GM19438 (cell line): Measurements from ENCODE around the gene SUSD4.

ENCODE experiments used
- ATAC-seq: cut with Tn5 transposase; IDR thresholded peaks from one replicate; pipeline ENCODE4 v1.9.1; 2021; ENCODE audit warnings: low read depth; ENCODE audit not compliant: unreplicated experiment

The SUSD4 gene

GRCh38 chr1:223234170-223234514 is 129.8 kb downstream of the SUSD4 start:
- no peak for ATAC-seq

DNA sequence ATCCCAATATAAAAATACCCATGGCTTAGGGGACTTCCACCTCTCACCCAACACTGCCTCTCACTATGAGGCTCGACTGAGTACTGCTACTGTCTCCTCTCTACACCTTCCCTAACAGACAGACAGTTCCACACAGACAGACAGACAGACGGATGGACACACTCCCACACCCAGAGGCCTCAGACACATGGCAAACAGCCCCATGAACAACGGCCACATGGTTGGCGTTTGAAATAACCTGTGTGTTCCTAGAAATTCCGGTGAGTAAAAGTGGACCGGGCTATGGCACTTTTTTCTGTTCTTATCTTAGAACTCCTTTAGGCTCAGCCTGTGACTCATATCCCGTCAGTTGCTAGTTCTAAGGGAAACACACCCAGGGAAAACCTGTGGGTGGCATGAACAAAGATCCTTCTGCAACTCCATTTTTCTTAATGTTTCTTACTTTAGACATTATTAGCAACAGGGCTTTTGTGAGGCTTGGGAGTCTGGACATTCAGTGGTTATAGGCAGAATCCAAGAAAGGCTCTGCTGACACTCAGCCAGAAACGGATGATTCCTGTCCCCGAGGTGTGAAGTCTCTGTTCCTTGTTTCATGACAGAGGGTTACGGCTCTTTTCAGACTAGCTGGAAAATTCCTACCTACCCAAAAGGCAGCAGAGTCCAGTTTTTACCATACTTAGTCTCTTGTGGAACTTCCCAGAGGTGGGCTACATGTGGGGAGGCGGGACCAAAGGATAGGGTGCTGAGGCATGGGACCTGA is 130.4 kb downstream of the SUSD4 start:
- ATAC-seq, result no peak

GRCh38 chr1:223233019-223233409 is 131.0 kb downstream of the SUSD4 start:
- no peak for ATAC-seq

DNA sequence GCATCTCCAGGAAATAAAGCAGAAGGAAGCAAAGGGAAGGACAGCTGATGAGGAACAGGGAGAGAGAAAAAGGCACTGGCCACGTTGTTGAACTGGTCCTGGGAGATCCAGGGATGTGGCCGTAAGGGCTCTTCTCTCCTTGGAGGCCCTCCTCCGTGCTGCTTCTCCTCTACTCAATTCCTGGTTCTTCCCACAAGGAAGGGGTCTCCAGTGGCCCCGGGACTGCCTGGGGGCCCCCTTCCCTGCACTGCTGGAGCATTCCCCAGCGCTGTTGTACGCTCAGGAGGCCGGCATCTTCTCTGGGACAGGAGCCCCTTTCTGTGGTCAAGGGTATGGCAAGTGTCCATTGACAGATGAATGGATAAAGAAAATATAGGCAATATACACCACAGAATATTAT is 132.4 kb downstream of the SUSD4 start:
- ATAC-seq, result no peak

GRCh38 chr1:223231011-223231572 is 132.9 kb downstream of the SUSD4 start:
- ATAC-seq, result no peak

GRCh38 chr1:223230161-223230881 is 133.7 kb downstream of the SUSD4 start:
- ATAC-seq, result no peak

GRCh38 chr1:223229756-223230155 is 134.2 kb downstream of the SUSD4 start:
- ATAC-seq, result no peak

- ATAC-seq, result no peak
Observed at GRCh38 chr1:223228931-223229528, 134.9 kb downstream of the SUSD4 start.

DNA sequence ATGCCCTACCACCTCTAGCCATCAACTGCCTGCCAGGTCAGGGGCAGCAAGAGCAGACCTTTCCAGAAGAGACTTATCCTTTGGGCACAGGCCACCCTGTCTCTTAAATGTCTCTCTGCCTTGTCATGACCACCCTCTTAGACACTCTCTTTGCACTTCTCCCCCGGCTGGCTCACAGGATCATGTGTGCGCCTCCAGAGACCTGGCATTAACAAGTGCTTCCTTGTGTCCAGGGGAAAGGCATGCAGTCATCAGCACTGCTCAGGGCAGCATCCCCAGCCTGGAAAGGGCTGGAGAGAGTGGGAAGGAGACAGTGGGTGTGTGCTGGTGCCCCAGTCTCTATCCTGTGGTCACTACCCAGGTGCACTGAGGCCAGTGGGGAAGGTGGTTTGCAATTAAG is 135.8 kb downstream of the SUSD4 start:
- no peak for ATAC-seq

DNA sequence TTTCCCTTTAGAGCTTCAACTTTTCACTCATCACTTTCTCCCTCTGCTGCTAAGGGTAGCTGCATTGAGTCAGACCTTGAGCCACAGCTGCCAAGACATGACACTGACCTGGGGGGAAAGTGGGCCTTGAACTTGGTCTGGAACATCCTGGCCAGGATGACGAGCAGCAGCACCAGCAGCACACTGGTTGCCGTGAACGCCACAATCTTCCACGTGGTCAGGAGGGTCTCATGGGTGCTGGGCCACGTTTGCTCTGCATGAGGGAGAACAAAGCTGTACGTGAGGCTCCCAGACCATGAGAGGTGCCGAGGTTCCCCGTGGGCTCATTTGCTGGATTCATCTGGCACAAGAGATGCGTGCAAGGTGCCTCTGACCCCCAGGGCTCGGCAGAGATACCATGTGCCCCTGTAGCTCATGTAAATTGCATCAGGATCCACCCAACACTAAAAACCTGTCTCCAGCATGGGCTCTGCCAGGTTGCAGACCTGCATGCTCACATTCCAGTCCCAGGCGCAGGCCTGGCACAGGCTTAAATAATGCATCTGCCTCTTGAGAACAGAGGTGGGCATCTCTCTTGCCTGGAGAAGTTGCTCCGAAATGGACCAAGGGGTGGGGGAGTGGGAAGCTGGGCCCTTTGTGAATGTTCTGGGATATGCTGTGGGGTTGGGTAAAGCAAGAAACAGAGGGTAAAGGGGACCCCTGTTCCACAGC is 136.3 kb downstream of the SUSD4 start:
- ATAC-seq, result no peak

DNA sequence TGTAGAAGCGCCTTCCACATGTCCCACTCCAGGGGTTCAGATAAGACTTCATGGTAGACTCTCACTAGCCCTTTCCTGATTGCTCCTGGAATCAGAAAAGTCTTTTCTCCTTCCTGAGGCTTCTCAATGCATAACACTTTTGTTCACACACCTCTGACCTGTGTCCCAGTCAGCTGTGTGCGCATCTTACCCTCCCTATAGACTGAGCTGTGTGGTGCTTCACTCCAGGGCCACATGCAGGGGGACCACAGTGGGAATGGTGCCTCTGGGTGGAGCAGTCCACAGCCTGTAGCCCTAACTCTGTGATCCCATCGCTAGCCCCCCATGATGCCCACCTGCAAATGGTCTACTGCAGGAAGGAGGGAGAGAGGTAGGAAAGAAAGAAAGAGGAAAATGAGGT is 136.9 kb downstream of the SUSD4 start:
- ATAC-seq, result no peak

DNA sequence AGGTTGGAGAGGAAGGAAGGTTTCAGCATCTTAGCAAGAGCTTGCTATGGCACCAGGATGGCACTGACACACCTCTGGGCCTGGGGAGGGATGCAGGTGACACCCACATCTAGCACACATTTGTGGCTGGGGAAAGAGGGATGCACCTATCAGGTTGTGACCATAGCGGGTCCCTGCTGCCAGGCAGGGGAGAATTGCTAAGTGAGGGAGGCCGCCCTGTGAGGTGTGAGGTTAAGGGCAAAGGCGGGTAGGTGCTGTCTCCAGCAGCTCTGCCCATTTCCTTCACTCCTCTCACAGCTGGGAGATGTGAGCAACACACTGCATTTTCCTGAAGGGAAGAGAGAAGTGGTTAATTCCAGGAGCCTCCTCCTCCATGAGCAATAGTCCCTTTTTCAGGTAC is 137.7 kb downstream of the SUSD4 start:
- no peak for ATAC-seq

DNA sequence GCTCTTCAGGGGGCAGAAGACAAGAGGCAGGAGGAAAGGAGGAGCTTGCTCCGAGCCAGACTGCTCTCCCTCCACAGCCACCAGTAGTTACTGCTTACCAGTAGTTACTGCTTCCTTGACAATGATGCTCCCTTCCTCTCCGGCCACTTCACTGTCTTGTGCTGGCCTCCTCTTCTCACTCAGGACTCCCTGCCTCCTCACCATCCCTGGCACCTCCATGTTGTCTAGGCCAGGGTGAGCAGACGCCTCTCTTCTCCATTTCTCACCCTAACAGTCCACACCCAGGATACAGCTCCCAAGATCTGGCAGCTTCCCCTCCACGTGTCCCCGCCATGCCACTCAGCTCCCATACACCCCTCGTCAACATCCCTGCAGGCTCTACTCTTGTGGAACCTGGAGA is 138.5 kb downstream of the SUSD4 start:
- no peak for ATAC-seq

- ATAC-seq, result no peak
Observed at GRCh38 chr1:223225061-223225460, 138.9 kb downstream of the SUSD4 start.

GRCh38 chr1:223224465-223224864 is 139.5 kb downstream of the SUSD4 start:
- no peak for ATAC-seq

GRCh38 chr1:223223091-223223995 is 140.6 kb downstream of the SUSD4 start:
- no peak for ATAC-seq

- no peak for ATAC-seq
Observed at GRCh38 chr1:223222377-223222776, 141.6 kb downstream of the SUSD4 start.

- ATAC-seq, result no peak
Observed at GRCh38 chr1:223221686-223222085, 142.3 kb downstream of the SUSD4 start.

GRCh38 chr1:223219846-223220610 is 143.9 kb downstream of the SUSD4 start:
- no peak for ATAC-seq
